ENCODE data around the gene GPR176.
"Not testable (repeated sequence)": the region's sequence is repeated elsewhere in the genome, so short reads cannot be mapped to it uniquely, and the experiment has no call there.

The GPR176 gene

DNA sequence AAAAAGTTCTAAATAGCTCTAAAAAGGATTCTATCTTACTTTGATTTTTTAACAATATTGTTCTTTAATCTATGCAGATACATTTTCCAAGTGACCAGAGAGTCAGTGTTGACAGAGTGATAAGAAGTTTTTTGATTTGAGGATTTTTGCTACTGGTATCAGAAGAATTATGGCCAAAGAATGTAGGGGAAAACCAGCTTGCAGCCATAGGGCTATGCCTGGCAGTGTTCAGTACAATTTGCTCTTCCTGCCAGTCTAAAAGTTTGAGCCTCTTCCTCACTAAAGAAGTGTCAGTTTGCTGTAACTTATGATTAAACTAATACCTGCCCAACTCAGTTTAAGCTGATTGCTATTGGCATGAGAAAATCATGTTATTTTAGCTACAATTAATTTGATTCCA lies 102.2 kb downstream of the GPR176 start:
- no peak overlapping the region for H2AFZ ChIP-seq (ENCODE audit: low read length, unreplicated experiment)
- H3K27ac ChIP-seq (ENCODE audit: low read depth, low read length): no peak overlapping the region
- peaks cover 4% of the 10 kb centered on the region; the same call in 1 of the 2 replicates for H3K36me3 ChIP-seq (ENCODE audit: insufficient read depth, low read length)
- H3K4me1 ChIP-seq (ENCODE audit: control insufficient read depth, insufficient read depth, low read length, unreplicated experiment): peaks cover 21% of the 10 kb centered on the region
- no peak overlapping the region for H3K4me3 ChIP-seq (ENCODE audit: low read depth, low read length)
- peaks cover 61% of the 10 kb centered on the region for H3K79me2 ChIP-seq (ENCODE audit: control insufficient read depth, insufficient read depth, low read length, unreplicated experiment)
- H3K27me3 ChIP-seq (ENCODE audit: insufficient read depth, low read length): no peaks in the 10 kb centered on the region

DNA sequence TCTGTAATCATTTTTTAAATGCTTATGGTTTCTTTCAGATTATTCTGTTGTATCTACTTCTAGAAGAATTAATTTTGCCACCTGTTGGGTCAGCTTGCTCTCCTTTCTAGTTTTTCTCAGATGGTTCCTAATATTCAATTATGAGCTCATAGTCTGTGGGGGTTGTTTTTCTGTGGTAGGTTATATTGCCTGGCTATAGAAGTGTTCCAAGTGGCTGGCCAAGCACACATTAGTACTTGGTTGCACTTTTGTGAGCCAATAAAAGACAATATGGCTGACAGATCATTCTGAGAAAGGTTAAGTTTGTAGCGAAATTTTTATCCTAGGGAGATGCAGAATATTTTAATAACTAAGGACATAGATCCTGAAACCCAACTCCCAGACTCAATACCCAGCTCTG lies 105.6 kb downstream of the GPR176 start:
- peaks cover 4% of the 10 kb centered on the region; the same call in 1 of the 2 replicates for H3K36me3 ChIP-seq (ENCODE audit: insufficient read depth, low read length)
- peaks cover 9% of the 10 kb centered on the region for H3K4me1 ChIP-seq (ENCODE audit: control insufficient read depth, insufficient read depth, low read length, unreplicated experiment)
- H2AFZ ChIP-seq (ENCODE audit: low read length, unreplicated experiment): no peak overlapping the region
- H3K27me3 ChIP-seq (ENCODE audit: insufficient read depth, low read length): no peaks in the 10 kb centered on the region
- H3K27ac ChIP-seq (ENCODE audit: low read depth, low read length): no peak overlapping the region
- peaks cover 44% of the 10 kb centered on the region for H3K79me2 ChIP-seq (ENCODE audit: control insufficient read depth, insufficient read depth, low read length, unreplicated experiment)
- no peak overlapping the region for H3K4me3 ChIP-seq (ENCODE audit: low read depth, low read length)

DNA sequence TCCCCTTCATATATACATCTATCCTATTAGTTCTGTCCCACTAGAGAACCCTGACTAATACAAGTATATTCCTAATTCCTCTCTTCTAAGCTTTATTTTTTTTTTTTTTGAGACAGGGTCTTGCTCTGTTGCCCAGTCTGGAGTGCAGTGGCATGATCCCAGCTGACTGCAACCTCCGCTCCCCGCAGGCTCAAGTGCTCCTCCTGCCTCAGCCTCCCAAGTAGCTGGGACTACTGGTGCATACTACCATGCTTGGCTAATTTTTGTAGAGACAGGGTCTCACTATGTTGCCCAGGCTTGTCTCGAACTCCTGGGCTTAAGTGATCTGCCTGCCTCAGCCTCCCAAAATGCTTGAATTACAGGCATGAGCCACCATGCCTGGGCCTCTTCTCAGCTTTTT lies 107.4 kb downstream of the GPR176 start:
- peaks cover 45% of the 10 kb centered on the region for H3K79me2 ChIP-seq (ENCODE audit: control insufficient read depth, insufficient read depth, low read length, unreplicated experiment)

DNA sequence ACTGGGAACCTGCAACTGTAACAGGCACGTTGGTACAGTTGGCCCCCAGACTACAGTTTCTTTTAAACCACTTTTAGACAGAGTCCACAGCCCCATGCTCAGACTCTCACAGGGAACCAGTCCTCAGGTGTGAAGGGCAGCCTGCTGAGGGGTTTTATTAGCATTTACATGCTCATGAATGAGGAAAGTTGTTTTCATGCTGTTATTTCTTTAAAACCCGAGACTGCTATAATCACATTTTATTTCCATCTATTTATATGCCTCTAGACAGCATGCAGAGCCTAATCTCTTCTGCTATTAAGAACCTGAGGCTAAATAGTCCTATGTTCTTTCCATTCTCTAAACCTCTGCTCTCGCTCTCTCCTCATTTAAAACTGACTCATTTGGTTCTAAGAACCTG lies 111.2 kb downstream of the GPR176 start:
- no peak overlapping the region for H2AFZ ChIP-seq (ENCODE audit: low read length, unreplicated experiment)
- H3K36me3 ChIP-seq (ENCODE audit: insufficient read depth, low read length): 0 out of 2 replicates have a peak, but pooled peaks cover 4% of the 10 kb centered on the region
- no peaks in the 10 kb centered on the region for H3K27me3 ChIP-seq (ENCODE audit: insufficient read depth, low read length)
- H3K27ac ChIP-seq (ENCODE audit: low read depth, low read length): no peak overlapping the region
- peaks cover 20% of the 10 kb centered on the region for H3K79me2 ChIP-seq (ENCODE audit: control insufficient read depth, insufficient read depth, low read length, unreplicated experiment)
- H3K4me1 ChIP-seq (ENCODE audit: control insufficient read depth, insufficient read depth, low read length, unreplicated experiment): peaks cover 5% of the 10 kb centered on the region
- H3K4me3 ChIP-seq (ENCODE audit: low read depth, low read length): no peak overlapping the region

More for the DNA sequence above, 107.4 kb downstream of the GPR176 start:
- H3K4me3 ChIP-seq (ENCODE audit: low read depth, low read length); H3K27ac ChIP-seq (ENCODE audit: low read depth, low read length); H3K36me3 ChIP-seq (ENCODE audit: insufficient read depth, low read length); H3K27me3 ChIP-seq (ENCODE audit: insufficient read depth, low read length); H3K4me1 ChIP-seq (ENCODE audit: control insufficient read depth, insufficient read depth, low read length, unreplicated experiment); H2AFZ ChIP-seq (ENCODE audit: low read length, unreplicated experiment): not testable (repeated sequence)

DNA sequence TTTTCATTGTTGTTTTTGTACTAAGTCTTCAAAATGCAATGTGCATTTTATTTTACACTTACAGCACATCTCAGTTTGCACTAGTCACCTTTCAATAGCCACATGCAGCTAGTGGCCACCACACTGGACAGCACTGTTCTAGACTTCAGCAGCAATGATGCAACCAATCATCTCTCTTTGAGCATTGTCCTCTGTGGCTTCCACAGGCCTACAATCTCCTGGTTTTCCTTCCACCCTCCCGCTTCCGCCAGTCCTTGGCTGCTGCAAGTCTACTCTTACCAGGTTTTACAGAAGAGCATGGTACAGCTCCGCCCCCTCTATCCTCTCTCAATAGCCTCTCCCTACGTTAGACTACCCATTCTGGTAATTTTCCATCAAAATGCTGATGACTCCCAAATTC lies 112.3 kb downstream of the GPR176 start:
- H3K79me2 ChIP-seq (ENCODE audit: control insufficient read depth, insufficient read depth, low read length, unreplicated experiment): peaks cover 22% of the 10 kb centered on the region
- H3K4me3 ChIP-seq (ENCODE audit: low read depth, low read length): no peak overlapping the region
- H3K4me1 ChIP-seq (ENCODE audit: control insufficient read depth, insufficient read depth, low read length, unreplicated experiment): peaks cover 7% of the 10 kb centered on the region

DNA sequence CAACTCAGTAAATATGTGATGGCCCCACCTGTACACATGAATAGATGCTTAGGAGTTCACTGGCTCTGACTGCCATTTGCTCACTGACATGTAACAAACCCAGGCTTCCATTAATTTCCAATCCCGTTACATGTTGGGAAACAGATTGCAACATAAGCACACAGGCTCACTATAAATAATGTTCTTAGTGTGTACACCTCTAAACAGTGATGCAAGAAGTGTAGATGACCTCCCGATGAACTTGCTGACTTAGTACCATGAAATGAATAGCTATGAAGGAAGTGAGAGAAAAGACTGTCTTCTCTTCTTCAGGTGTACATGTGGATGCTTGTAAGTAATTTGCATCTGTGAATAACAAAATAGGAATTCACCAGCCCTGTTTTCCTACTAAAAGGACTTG lies 116.0 kb downstream of the GPR176 start:
- Histone ChIP-seq H2AFZ (ENCODE audit: low read length, unreplicated experiment) (no peak overlapping the region), H3K79me2 (ENCODE audit: control insufficient read depth, insufficient read depth, low read length, unreplicated experiment) (peaks cover 14% of the 10 kb centered on the region), H3K4me1 (ENCODE audit: control insufficient read depth, insufficient read depth, low read length, unreplicated experiment) (peaks cover 7% of the 10 kb centered on the region), H3K4me3 (ENCODE audit: low read depth, low read length) (no peak overlapping the region), H3K27me3 (ENCODE audit: insufficient read depth, low read length) (no peaks in the 10 kb centered on the region), H3K36me3 (ENCODE audit: insufficient read depth, low read length) (peaks cover 15% of the 10 kb centered on the region; the same call in 1 of the 2 replicates), H3K27ac (ENCODE audit: low read depth, low read length) (no peak overlapping the region)

More for the DNA sequence above, 112.3 kb downstream of the GPR176 start:
- no peak overlapping the region for H2AFZ ChIP-seq (ENCODE audit: low read length, unreplicated experiment)
- H3K36me3 ChIP-seq (ENCODE audit: insufficient read depth, low read length): 0 out of 2 replicates have a peak, but pooled peaks cover 4% of the 10 kb centered on the region
- no peak overlapping the region for H3K27ac ChIP-seq (ENCODE audit: low read depth, low read length)
- H3K27me3 ChIP-seq (ENCODE audit: insufficient read depth, low read length): no peaks in the 10 kb centered on the region

DNA sequence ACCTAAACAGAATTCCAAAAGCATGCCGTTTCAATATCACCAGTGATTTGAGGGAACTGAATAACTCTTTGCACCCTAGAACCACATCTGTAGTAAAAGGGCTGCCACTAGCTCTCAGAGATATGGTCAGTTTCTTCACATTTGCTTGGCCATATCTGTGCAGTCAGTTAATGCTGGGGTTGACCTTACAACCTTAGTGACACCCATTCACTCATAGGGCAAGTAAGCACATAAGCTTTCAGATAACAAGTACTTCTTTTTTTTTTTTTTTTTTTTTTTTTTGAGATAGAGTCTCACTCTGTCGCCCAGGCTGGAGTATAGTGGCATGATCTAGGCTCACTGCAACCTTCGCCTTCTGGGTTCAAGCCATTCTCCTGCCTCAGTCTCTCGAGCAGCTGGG lies 117.0 kb downstream of the GPR176 start:
- peaks cover 15% of the 10 kb centered on the region; the same call in 1 of the 2 replicates for H3K36me3 ChIP-seq (ENCODE audit: insufficient read depth, low read length)
- peaks cover 8% of the 10 kb centered on the region for H3K79me2 ChIP-seq (ENCODE audit: control insufficient read depth, insufficient read depth, low read length, unreplicated experiment)
- H3K27ac ChIP-seq (ENCODE audit: low read depth, low read length): no peak overlapping the region
- H3K4me3 ChIP-seq (ENCODE audit: low read depth, low read length): no peak overlapping the region
- no peaks in the 10 kb centered on the region for H3K27me3 ChIP-seq (ENCODE audit: insufficient read depth, low read length)
- peaks cover 7% of the 10 kb centered on the region for H3K4me1 ChIP-seq (ENCODE audit: control insufficient read depth, insufficient read depth, low read length, unreplicated experiment)
- H2AFZ ChIP-seq (ENCODE audit: low read length, unreplicated experiment): no peak overlapping the region

DNA sequence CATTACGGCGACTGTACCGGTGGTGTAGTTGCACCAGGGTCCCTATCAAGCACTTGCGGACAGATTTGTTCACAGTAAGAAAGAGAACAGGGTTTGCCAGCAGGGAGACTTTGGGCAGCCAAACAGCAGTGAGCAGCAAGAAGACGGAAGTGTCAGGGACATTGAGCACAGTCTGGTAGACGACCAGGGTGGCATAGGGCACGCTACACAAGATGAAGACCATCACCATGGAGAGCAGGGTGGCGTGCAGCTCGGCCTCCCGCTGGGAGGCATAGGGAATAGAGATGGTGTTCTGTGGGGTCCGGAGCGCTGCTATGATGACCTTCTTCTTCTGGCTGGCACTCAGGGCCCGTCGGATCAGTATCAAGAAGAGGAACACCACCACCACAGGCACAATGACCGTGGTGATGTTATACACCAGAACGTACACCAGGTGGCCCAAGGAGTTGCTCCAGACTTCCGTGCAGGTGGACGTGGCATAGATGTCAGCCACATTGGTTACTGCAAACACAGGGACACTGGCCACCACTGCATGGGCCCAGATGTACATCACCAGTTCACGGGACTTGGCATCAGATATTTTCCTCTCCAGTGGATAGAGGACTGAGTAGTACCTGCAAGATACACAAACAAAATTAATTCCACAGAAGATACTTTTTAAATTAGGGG lies 118.3 kb downstream of the GPR176 start:
- H3K79me2 ChIP-seq (ENCODE audit: control insufficient read depth, insufficient read depth, low read length, unreplicated experiment): peaks cover 5% of the 10 kb centered on the region
- H3K36me3 ChIP-seq (ENCODE audit: insufficient read depth, low read length): peaks cover 15% of the 10 kb centered on the region; the same call in 1 of the 2 replicates
- no peak overlapping the region for H3K4me3 ChIP-seq (ENCODE audit: low read depth, low read length)
- H2AFZ ChIP-seq (ENCODE audit: low read length, unreplicated experiment): no peak overlapping the region
- H3K27ac ChIP-seq (ENCODE audit: low read depth, low read length): no peak overlapping the region
- H3K27me3 ChIP-seq (ENCODE audit: insufficient read depth, low read length): no peaks in the 10 kb centered on the region
- peaks cover 7% of the 10 kb centered on the region for H3K4me1 ChIP-seq (ENCODE audit: control insufficient read depth, insufficient read depth, low read length, unreplicated experiment)

DNA sequence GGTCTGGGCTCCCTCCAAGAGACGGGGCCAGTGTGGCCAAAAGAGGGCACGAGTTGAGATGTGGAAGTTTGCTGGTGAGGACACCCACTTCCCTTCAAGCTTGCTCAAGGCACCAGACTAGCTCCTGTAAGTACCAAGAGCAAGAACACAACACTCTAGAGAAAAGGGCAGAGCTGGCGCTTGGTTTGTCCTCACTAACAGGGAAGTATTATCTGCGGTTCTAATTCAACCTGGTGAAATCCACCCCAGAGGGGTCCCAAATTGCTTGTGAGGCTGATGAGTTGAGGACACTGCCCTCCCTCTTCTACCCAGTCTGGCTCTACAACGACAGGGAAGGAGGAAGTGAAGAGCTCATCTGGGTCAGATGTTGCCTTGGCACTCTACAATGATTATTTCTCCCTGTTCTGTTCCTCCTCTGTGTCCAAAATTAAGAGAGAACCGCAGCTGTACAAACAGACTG lies 120.5 kb downstream of the GPR176 start:
- no peak overlapping the region for H3K4me3 ChIP-seq (ENCODE audit: low read depth, low read length)

DNA sequence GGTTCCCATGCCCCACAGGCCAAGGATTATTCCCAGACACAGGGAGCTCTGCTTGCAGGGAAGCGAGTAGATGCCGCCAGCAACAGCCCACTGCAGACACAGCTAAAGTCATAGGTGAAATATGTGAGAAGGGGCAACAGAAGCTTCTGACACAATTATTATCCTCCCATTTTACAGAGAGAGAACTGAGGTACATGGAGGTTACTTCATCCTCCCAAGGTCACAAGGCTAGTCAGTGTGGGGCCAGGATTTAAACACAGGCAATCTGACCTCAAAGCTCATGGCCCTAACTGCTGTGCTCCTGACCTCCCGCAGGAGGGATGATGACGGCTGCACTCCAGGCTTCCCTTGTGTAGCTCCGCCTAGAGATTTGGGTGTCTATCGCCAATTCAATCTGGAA lies 121.7 kb downstream of the GPR176 start:
- Histone ChIP-seq H3K4me1 (ENCODE audit: control insufficient read depth, insufficient read depth, low read length, unreplicated experiment) (peaks cover 2% of the 10 kb centered on the region), H3K4me3 (ENCODE audit: low read depth, low read length) (no peak overlapping the region), H3K27me3 (ENCODE audit: insufficient read depth, low read length) (no peaks in the 10 kb centered on the region), H2AFZ (ENCODE audit: low read length, unreplicated experiment) (no peak overlapping the region), H3K79me2 (ENCODE audit: control insufficient read depth, insufficient read depth, low read length, unreplicated experiment) (peaks cover under 1% of the 10 kb centered on the region), H3K27ac (ENCODE audit: low read depth, low read length) (no peak overlapping the region), H3K36me3 (ENCODE audit: insufficient read depth, low read length) (peaks cover 11% of the 10 kb centered on the region; the same call in 1 of the 2 replicates)

More for the DNA sequence above, 120.5 kb downstream of the GPR176 start:
- Histone ChIP-seq H3K4me1 (ENCODE audit: control insufficient read depth, insufficient read depth, low read length, unreplicated experiment) (peaks cover 7% of the 10 kb centered on the region), H3K36me3 (ENCODE audit: insufficient read depth, low read length) (peaks cover 11% of the 10 kb centered on the region; the same call in 1 of the 2 replicates), H2AFZ (ENCODE audit: low read length, unreplicated experiment) (no peak overlapping the region), H3K27me3 (ENCODE audit: insufficient read depth, low read length) (no peaks in the 10 kb centered on the region), H3K27ac (ENCODE audit: low read depth, low read length) (no peak overlapping the region), H3K79me2 (ENCODE audit: control insufficient read depth, insufficient read depth, low read length, unreplicated experiment) (peaks cover 5% of the 10 kb centered on the region)

DNA sequence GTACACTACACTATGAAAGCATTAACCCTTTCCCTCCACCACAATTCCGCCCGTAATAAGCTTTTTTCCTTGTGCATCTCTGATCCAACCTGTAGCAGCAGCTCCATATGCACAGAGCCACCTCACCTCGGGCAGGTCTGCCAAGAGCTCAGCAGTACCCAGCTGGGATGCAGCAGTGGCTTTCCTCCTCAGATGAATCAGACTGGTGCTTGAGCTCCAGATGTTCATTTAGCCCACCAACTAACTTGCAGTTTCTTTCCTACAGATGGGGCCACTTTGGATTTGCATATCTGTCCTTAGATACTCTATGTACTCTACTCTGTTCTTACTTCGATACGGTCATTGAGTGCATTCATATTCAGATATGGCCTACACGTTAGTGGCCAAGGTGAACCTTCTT lies 122.7 kb downstream of the GPR176 start:
- H2AFZ ChIP-seq (ENCODE audit: low read length, unreplicated experiment): no peak overlapping the region
- H3K79me2 ChIP-seq (ENCODE audit: control insufficient read depth, insufficient read depth, low read length, unreplicated experiment): no peaks in the 10 kb centered on the region
- H3K4me1 ChIP-seq (ENCODE audit: control insufficient read depth, insufficient read depth, low read length, unreplicated experiment): peaks cover 12% of the 10 kb centered on the region
- H3K27me3 ChIP-seq (ENCODE audit: insufficient read depth, low read length): no peaks in the 10 kb centered on the region
- no peak overlapping the region for H3K27ac ChIP-seq (ENCODE audit: low read depth, low read length)
- H3K4me3 ChIP-seq (ENCODE audit: low read depth, low read length): no peak overlapping the region
- peaks cover 11% of the 10 kb centered on the region; the same call in 1 of the 2 replicates for H3K36me3 ChIP-seq (ENCODE audit: insufficient read depth, low read length)

Measured in ACC112 (cell line).